ENCODE data around the gene KIAA1143.

The KIAA1143 gene

DNA sequence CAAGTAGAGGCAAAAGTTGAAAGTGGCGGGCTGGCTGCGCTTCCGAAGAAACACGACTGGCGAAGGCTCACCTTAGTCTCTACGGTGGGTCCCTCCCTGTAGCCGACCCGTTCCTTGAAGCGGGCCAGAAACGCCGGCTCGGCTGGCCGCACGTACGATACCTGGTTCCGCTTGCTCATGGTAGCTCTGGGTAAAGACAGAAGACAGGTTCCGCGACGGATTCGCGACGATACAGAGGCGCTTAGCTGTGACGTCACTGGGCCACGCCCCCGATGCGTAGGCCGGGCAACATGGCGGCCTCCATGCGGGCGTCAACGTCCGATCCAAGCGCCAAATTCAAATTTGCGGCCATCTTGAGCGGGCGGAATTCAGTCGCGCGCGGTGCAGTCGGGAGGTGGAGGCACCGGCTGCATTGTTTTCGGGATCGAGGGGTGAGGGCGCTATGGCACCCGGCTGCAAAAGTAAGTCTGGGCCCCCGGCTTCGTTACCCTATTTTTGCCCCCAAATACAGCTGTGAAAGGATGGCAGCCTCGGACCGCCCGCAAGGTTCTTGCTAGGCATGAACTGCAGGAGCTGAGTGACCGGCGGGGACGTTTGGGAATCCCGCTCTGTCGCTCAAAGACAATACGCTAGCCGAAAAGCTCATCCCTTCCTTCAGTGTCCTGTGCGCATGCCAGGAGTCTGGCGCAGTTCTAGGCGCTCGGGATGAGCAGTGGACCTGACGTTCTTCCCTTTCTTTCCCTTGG, at the start of gene KIAA1143, which contains the start of gene KIF15:
KIAA1143 (minus strand) TSS at position 196 of the 746 bp plus-strand sequence; CDS start at position 179, 17 bp downstream.
KIF15 (plus strand) TSS at position 371 of the 746 bp plus-strand sequence; CDS start at position 443, 72 bp downstream.
- DNase-seq (ENCODE audit: low read depth in 3 of 3): peak; percentile 98

DNA sequence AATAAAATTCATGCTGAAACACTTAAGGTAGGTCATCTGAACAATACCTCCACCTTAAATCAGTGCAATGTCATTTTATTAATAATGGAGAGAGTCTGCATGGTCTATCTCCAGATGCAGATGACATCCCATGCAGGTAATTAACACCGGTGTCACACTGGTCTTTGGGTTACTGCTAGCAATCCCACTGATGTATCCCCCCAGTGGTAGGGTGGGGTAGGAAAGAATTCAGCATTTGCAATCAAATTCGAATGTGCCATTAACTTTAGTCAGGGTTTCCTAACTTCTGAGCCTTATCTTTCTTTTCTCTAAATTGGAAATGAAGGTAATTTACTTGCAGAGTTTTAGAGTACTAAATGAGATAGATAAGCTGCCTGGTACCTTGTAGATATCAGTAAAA, 44.5 kb upstream of the KIAA1143 start:
- DNase-seq (ENCODE audit: low read depth in 3 of 3): no peak

DNA sequence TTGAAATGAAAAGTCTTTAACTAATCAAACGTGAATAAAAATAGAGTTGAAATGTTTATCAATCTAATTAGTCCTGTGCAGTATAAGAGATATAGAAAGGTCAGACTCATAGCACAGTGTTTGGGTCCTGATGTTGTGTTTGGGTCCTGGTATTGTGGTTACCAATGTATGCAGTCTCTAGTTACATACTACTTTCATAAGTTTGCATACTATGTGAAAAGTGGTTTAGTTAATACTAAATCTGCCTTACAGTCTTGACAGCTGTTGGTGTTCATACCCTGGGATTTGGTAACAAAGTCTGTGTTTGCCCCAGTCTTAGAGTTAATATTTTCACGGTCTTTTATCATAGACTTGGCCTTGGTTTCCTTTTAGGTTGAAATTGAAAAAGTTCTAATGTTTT, 41.9 kb upstream of the KIAA1143 start:
- DNase-seq (ENCODE audit: low read depth in 3 of 3): no peak

DNA sequence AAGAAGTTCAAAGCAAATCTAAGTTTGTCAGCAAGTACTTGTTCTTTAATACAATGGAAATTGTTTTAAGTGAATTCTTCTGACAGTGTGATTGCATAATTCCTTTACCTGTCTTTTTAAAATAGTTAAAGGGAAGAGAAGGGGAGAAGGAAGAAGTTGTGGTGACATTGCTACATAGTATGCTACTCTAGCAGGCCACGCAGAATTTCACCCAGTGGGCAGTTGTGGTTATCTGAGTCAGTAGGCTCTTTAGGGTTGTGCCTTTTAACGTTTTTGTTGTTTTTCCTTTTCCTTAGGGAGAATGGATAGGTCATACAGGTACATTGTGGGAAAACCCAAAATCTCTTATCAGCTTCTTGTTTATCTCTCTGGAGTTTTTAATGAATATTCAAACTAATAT, 40.6 kb upstream of the KIAA1143 start:
- DNase-seq (ENCODE audit: low read depth in 3 of 3): no peak

DNA sequence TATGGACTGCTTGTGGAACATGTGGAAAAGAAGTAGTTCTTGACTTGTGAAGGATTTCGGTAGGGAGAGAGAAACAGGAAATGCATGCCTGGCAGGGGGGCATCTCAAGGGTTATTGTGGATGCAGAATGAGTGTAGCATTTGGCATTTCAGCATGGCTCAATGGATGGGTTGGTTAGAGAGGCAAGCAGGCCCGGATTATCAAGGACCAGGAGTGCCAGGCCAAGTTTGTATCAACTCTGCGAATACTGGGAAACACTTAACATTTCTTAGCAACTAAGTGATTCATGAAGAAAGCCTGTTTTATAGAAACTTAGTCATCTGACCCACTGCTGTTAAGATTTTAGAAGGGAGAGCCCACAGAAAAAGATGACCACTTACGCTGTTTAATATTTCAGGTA, 33.8 kb upstream of the KIAA1143 start:
- DNase-seq (ENCODE audit: low read depth in 3 of 3): no peak

DNA sequence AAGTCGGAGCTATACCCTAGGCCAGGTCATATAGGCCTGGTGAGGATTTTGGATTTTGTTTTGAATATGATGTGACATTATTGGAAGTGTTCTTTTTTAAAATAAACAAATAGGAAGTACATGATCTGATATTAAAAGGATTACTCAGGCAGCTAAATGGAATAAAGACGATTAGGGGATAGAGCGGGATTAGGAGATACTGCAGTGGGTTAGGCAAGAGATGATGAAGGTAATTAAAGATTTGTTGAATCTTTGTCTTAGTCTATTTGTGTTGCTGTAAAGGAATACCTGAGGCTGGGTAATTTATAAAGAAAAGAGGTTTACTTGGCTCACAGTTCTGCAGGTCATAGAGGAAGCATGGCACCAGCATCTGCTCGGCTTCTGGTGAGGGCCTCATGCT, 21.5 kb upstream of the KIAA1143 start:
- no peak for DNase-seq (ENCODE audit: low read depth in 3 of 3)

DNA sequence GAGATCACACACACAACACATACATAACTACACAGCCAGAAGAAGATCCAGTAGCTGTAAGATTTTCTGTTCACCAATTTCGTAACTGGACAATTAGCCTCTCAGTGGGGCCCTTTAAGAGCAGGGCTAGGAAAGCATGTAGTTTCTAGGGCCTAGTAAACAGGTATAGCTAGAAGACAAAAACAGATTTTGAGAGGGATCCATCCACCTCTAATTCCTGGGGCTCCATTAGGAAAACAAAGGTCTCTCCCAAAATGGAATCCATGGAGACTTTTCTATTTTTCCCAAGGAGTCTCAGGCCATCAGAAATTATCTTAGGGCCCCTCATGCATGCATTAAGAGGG, 10.7 kb upstream of the KIAA1143 start:
- no peak for DNase-seq (ENCODE audit: low read depth in 3 of 3)

DNA sequence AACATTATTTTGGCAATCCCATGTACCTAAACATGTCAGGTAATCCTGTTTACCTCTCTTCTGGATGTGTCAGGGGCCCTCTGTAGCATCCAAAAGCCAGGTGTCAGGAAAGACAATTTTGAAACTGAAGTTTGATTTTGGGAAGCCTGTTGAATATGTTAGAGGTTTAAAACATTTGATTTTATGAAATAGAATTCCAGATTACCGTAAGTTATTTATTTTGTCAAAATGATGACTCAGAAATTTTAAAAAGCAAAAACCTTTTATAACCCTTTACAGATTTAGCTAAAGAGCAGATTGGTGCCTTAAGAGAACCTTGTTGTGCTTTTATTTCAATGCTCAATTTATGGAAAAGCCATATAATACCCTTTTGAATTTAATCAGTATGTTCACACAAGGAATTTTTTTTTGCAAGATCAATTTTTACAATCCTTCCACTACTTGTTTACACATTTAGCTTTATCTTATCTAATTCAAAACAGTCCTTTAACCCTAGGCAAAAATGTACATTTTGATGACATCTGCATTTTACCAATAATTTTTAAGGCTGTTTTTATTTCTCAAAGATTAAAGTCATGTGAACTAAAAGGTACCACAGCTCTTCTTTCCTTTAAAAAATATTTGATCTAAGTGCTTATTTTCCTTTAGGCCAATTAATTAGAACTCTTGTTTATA, 10.1 kb upstream of the KIAA1143 start:
- no peak for DNase-seq (ENCODE audit: low read depth in 3 of 3)

DNA sequence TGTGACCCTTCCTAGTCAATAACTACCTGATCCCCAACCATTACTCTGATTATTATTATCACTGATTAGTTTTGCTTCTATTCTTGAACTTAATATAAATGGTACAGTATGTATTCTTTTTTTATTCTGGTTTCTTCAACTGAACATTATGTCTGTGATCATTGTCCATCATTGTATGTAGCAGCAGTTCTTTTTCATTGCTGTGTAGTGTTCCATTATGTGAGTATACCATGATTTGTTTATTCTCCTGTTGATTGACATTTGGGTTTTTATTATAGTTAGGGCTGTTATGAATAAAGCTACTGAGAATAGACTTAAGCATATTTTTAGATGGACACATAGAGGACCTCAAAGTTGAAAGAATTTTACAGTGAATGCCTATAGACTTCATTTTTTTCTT, 2.8 kb upstream of the KIAA1143 start:
- DNase-seq (ENCODE audit: low read depth in 3 of 3): no peak

DNA sequence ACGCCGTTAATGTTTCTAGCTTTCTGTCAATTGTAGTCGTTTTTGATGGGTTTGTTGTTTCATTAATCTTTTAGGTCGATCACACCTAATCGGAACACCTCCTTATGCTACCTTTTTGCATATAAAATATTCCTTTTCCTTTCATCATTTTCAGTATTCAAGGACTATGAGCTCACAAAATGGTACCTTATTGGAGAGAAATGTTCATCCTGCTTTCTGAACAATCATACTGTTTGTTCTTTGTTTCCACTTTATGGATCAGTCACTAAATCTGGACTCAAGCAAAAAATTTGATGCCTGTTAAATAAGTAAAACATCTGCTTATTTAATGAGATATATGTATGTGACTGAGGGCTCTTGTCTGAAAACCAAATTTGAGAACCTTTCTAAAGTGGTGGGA, 1.3 kb upstream of the KIAA1143 start:
- no peak for DNase-seq (ENCODE audit: low read depth in 3 of 3)

DNA sequence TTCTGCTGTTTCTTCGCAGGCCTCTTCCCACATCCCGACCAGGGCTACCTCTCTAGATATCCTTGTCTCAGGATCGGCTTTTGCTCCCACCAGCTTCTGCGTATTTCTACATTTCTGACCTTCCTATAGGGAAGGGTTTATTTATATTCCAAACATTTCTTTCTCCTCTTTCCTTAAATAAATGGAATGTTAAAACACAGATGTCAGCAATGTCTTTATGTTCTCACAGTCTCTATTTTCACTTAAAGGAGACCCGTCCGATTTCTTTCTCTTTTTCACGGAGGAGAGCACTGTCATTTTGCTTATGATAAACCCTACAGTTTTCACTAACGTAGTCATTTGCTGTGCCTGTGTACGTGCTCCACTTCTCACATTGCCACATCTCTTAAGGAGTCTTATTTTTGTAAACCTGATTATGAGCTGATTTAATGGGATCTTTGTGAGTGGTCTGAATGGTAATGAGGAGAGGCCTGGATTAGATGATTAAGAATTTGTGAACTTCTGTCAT, 805 bp upstream of the KIAA1143 start:
- DNase-seq (ENCODE audit: low read depth in 3 of 3): no peak

DNA sequence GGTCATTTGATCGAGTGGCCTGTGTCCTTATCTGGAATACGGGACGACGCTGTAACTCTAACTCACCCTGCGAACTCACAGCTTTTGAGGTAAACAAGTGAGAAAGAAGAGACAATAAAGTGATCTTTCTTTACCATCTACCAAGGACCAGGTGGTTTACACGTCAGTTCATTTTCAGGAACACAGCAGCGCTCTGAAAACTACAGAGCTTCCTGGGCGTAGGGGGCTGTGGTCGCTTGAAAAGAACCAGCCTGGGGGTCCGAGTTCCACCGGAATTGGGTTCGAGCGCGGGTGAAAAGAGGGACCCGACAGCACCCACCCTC, 357 bp downstream of the KIAA1143 start:
- no peak for DNase-seq (ENCODE audit: low read depth in 3 of 3)

DNA sequence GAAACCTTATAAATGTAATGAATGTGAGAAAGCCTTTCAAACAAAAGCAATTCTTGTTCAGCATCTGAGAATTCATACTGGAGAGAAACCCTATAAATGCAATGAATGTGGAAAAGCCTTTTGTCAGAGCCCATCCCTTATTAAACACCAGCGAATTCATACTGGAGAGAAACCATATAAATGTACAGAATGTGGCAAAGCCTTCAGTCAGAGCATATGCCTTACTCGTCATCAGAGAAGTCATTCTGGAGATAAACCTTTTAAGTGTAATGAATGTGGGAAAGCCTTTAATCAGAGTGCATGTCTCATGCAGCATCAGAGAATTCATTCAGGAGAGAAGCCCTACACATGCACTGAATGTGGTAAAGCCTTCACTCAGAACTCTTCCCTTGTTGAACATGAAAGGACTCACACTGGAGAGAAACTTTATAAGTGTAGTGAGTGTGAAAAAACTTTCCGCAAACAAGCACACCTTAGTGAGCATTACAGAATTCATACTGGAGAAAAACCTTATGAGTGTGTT, 26.7 kb downstream of the KIAA1143 start:
- no peak for DNase-seq (ENCODE audit: low read depth in 3 of 3)

DNA sequence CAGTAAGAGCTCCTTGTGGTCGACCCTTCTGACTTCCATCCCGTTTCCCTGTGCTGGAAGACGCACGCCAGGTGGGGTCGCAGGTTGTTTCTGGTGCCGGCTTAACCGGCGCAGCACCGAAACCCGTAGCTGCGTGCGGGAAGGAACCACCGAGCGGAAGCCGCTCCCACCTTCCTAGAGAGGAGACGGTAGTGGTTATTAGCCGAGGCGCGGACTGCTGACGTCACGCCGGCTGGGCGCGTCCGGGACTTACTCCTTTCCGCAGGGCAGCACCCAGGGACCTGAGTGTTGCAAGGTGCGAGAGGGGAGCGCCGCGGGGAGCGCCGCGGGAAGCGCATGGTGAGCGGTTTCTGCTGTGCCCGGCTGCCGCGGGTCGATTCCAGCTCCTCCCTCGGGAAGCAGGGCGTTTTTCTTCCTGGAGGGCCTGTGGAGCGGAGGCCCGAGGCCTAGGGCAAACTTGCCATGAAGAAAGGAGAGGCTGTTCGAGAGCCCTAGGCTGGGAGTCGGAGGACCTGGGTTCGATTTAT, 32.0 kb downstream of the KIAA1143 start, which contains the start of gene ZNF501:
ZNF501 (plus strand) TSS at position 252 of the 527 bp plus-strand sequence. CDS start 4,787 bp downstream, outside the sequence.
- peak; percentile 72 to 89 (median 79) for DNase-seq (ENCODE audit: low read depth in 3 of 3)

DNA sequence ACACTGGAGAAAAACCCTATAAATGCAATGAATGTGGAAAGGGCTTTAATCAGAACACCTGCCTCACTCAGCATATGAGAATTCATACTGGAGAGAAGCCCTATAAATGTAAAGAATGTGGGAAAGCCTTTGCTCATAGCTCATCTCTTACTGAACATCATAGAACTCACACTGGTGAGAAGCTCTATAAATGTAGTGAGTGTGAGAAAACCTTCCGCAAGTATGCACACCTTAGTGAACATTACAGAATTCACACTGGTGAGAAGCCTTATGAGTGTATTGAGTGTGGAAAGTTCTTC, 39.4 kb downstream of the KIAA1143 start:
- DNase-seq (ENCODE audit: low read depth in 3 of 3): no peak

DNA sequence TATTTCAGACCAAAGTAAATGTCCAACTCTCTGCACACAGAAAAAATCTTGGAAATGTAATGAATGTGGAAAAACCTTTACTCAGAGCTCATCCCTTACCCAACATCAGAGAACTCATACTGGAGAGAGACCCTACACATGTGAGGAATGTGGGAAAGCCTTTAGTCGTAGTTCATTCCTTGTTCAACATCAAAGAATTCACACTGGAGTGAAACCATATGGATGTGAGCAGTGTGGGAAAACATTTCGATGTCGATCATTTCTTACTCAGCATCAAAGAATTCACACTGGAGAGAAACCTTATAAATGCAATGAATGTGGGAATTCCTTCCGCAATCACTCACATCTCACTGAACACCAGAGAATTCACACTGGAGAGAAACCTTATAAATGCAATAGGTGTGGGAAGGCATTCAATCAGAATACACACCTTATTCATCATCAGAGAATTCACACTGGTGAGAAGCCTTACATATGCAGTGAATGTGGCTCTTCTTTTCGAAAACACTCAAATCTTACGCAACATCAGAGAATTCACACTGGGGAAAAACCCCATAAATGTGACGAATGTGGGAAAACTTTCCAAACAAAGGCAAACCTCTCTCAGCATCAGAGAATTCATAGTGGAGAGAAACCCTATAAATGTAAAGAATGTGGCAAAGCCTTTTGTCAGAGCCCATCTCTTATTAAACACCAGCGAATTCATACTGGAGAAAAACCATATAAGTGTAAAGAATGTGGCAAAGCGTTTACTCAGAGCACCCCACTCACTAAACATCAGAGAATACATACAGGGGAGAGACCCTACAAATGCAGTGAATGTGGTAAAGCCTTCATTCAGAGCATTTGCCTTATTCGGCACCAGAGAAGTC, 40.0 kb downstream of the KIAA1143 start:
- no peak for DNase-seq (ENCODE audit: low read depth in 3 of 3)

DNA sequence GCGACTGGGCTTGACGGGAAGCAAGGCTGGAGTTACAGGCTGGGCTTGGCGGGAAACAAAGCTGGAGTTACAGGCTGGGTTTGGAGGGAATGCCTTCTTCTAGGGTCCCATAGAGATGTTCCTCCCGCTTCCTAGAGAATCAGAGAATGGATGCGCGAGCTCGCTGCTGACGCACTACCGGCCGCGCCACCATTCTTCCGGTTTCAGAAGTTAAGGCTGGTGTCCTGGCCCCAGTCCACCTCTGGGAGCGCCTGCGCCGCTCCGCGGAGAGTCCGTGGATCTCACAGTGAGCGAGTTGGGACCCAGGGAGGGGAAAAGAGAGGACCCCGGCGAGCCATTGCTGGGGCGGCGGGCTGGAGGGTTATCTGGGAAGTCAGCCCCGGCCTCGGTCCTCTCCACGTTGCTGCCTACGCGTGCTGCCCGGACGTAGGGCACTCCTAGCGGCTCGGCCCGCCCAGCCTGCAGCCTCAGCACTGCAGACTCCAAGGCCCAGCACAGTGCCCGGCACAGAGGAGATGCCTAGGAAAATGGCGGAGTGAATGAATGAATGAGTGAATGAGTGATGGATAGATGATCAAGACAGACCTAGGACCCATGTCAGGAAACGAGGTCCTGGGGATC, 48.9 kb downstream of the KIAA1143 start, which contains the start of gene ZNF502:
ZNF502 (plus strand) TSS at position 206 of the 621 bp plus-strand sequence. CDS start 7,602 bp downstream, outside the sequence.
- DNase-seq (ENCODE audit: low read depth in 3 of 3): peak; percentile 18 to 66 (median 54)

All from stimulated activated CD4-positive, alpha-beta T cell treated with anti-CD3 and anti-CD28 coated beads, TNF-alpha, amount 100 ng/mL, for 24 hours (primary cell).